IPS-20b (cell line): ENCODE measurements around the gene DTX2.
"Not testable (repeated sequence)": the region's sequence is repeated elsewhere in the genome, so short reads cannot be mapped to it uniquely, and the experiment has no call there.

Source experiments
- H3K27ac ChIP-seq: one replicate; pipeline ENCODE4 v1.5.1; 2013; ENCODE audit warnings: low read length
- H3K27me3 ChIP-seq: 2 replicates; pipeline ENCODE4 v1.6.1; 2013; ENCODE audit warnings: mild to moderate bottlenecking, low read length, inconsistent platforms; ENCODE audit not compliant: insufficient read depth
- H3K36me3 ChIP-seq: 2 replicates; pipeline ENCODE4 v1.6.1; 2013; ENCODE audit warnings: low read depth, mild to moderate bottlenecking, inconsistent platforms, low read length, moderate library complexity; ENCODE audit not compliant: insufficient read depth
- H3K4me1 ChIP-seq: 2 replicates; pipeline ENCODE4 v1.6.1; 2013; ENCODE audit warnings: mild to moderate bottlenecking, control low read depth, inconsistent platforms, low read length, moderate library complexity; ENCODE audit not compliant: insufficient read depth
- H3K4me3 ChIP-seq: 2 replicates; pipeline ENCODE4 v1.5.1; 2013; ENCODE audit warnings: mild to moderate bottlenecking, low read length, inconsistent platforms
- H3K9ac ChIP-seq: 2 replicates; pipeline ENCODE4 v1.6.1; 2013; ENCODE audit warnings: low read depth, mild to moderate bottlenecking, inconsistent platforms, low read length, moderate library complexity
- H3K9me3 ChIP-seq: 2 replicates; pipeline ENCODE4 v1.6.1; 2013; ENCODE audit warnings: mild to moderate bottlenecking, low read depth, low read length, inconsistent platforms; ENCODE audit not compliant: insufficient read depth

Gene DTX2

DNA sequence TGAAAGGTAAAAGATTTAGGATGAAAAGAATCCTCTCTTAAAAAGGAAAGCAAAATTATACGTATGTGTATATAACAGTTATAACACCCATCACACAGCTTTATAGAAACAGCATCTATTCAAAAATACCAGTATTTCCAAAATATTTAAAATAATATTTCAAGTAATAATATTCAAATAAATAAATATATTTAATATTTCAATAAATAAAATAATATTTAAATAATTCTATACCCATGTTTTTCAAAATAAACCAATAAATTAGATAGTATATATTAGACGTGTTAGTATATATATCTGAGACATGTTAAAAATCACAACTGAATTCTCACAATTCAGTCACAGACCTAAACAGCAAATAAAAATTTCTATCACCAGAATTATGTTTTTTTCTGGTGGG, 70.1 kb downstream of the DTX2 start:
- H3K27ac ChIP-seq, H3K27me3 ChIP-seq, H3K4me3 ChIP-seq: not testable (repeated sequence)

DNA sequence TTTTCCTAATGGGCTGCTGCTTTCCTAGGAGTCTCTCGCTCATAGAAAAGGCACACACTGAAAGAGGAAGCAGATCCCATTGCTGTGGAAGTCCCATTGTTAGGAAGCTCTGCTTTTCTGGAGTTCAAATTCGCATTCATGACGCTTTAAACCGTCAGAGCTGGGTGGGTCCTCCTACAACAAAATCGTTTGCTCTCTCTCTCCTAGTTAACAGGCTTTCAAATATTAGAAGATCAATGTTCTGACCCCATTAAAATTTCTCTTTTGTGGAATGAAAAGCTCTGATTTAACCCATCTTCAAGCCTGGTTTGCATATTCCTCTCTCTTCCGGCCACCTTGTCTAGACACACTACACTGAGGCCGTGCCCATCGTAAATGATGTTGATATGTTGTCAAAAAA, 81.7 kb downstream of the DTX2 start, which contains the start of gene SPDYE16:
TSS of gene SPDYE16 (minus strand) at position 101 of the 400 bp plus-strand sequence. CDS start 1,838 bp downstream, outside the sequence.
- H3K27me3 ChIP-seq, H3K27ac ChIP-seq, H3K9me3 ChIP-seq, H3K9ac ChIP-seq, H3K4me3 ChIP-seq, H3K4me1 ChIP-seq, H3K36me3 ChIP-seq: not testable (repeated sequence)

More for the DNA sequence above, 70.1 kb downstream of the DTX2 start:
- not testable (repeated sequence) for H3K4me1 ChIP-seq, H3K9me3 ChIP-seq, H3K36me3 ChIP-seq, H3K9ac ChIP-seq

DNA sequence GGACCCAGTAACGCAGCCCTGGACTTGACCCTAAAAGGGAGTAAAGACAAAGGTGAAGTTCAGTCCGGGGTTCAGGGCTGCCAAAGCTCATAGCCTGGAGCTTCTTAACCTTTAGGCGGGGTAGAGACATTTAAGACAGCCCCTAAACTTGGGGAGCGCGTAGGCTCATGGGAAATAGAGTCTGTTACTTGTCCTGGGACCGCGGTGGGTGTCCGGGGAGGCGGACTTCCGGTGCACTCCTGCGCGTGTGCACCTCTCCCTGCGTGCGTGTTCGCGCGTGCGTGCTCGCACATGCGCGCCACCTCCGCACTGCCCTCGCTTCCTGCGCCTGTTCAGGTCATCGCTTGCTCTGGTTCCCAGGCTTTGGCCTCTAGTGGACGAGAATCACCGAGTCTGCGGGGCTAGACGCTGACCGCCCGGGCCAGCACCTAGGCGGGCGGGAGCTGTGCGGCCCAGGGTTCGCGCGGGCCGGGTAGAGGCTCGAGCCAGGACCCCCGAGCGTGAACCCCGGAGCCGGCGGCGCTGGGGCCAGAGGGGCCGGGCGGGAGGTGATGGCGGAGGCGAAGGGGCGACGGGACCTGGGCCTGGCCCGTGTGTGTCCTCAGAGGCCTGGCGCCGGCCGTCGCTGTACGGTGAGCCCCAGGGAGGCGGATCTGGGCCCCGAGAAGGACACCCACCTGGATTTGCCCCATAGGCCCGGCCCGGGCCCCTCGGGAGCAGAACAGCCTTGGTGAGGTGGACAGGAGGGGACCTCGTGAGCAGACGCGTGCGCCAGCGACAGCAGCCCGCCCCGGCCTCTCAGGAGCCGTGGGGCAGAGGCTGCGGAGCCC, 87.7 kb downstream of the DTX2 start:
- Histone ChIP-seq H3K4me3 (peak overlapping the region; percentile 77), H3K9ac (peak overlapping the region; percentile 79)
- H3K9me3 ChIP-seq, H3K4me1 ChIP-seq, H3K27me3 ChIP-seq, H3K27ac ChIP-seq, H3K36me3 ChIP-seq: not testable (repeated sequence)

DNA sequence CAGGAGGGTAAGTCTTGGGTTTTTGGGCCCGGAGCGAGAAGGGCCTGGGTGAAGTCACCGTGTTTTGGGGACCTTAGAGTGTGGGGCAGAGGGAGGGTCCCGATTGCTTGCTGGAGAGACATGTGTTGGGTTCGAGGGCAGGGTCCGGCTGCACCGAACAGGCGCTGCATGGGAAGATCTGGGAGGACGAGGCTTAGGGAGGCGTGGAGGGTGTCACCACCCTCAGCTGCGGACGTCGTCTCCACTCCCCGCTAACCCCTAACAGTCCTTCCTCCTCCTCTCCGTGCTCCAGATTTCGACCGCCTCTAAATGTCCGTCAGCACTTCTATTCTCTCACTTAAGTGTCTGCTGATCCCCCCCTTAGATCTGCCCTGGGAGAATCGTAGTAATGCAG, 88.3 kb downstream of the DTX2 start:
- Histone ChIP-seq H3K4me3 (peak overlapping the region; percentile 77), H3K9ac (peak overlapping the region; percentile 79)
- H3K9me3 ChIP-seq, H3K4me1 ChIP-seq, H3K27me3 ChIP-seq, H3K36me3 ChIP-seq, H3K27ac ChIP-seq: not testable (repeated sequence)

DNA sequence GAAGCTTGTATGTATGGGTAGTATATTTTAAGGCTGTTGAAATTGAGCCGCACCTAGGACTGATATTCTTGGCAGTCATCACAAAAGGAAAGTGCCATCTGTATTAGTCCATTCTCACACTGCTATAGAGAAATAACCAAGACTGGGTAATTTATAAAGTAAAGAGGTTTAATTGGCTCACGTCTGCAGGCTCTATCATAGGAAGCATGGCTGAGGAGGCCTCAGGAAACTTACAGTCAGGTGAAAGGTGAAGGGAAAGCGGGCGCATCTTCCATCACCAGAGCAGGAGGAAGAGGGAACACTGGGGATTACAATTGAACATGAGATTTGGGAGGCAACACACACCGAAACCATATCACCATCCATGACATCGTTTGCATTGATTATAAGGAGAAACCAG, 90.5 kb downstream of the DTX2 start:
- not testable (repeated sequence) for H3K4me1 ChIP-seq, H3K9me3 ChIP-seq, H3K4me3 ChIP-seq, H3K36me3 ChIP-seq, H3K27ac ChIP-seq, H3K9ac ChIP-seq, H3K27me3 ChIP-seq
